Ramos (cell line): ENCODE results near the gene GSTCD.
"Not testable (repeated sequence)": the region's sequence is repeated elsewhere in the genome, so short reads cannot be mapped to it uniquely, and the experiment has no call there.

Source experiments
- in situ Hi-C: fragments of 300-500 bp; cut with MboI; formaldehyde crosslinking; loops from one replicate; pipeline ENCODE4 v1.14.3; 2022; ENCODE audit warnings: low sequenced_read_pairs; ENCODE audit not compliant: unreplicated experiment

The GSTCD gene

DNA sequence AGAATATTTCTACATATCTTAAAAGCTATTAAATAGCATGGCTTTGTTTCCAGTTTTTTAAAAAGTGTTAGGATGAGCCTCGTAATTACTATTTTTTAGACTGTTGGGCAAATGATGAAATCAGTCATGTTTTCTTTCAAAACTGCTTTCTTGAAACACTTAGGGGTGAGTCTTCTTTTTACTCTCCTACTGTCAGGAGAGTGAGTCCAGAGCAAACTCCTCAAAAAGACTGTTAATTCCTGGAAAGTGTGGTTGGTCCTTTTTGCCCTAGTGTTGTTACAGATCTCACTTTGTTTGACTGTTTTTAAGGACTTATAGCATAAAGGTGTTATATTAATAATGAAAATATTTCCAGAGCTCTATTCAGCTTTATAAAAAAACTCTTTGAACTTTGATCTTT, 6.3 kb downstream of the GSTCD start:
- in situ Hi-C loops = no loop called here

DNA sequence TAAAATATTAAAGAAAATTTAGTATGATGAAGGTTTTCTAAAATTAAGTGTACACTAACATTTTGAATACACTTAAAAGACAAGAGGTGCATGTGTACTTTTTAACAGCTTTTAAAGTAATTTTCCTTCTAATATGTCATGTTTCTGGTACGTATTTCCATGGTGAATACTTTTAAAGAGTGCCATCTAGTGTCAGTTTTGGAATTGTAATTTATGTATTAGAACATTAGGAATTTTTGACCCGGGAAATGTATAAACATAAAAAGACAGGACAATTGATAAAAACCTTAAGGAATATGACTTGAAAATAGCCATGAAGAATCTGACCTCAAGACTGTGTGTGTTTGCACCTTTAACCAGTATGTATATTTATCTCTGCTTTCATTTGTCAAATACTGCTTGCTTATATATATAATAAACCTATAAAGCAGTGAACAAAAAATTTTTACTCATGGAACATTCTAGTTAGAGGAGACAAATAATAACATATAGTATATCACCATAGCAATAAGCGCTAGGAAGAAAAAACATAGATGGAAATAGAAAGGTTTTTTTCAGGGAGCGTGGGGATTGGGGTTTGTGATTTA, 7.2 kb downstream of the GSTCD start:
- in situ Hi-C loops = no loop called here

DNA sequence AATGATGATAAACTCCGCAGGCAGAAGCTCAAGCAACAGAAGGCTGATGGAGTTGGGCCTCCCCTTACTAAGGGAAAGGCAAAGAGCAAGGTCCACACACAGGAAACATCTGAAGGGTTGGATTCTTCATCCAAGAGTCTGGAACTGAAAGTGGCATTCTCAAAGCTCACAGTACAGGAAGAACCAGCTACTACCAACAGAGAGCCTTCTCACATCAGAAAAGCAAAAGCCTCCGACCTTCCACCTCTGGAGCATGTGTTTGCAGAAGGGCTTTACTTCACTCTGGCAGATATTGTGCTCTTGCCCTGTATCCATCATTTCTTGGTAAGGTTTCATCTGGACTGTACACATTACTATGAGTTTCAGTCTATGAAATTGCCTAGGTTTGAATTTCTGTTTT, 10.6 kb downstream of the GSTCD start:
- in situ Hi-C loops = no loop called here

DNA sequence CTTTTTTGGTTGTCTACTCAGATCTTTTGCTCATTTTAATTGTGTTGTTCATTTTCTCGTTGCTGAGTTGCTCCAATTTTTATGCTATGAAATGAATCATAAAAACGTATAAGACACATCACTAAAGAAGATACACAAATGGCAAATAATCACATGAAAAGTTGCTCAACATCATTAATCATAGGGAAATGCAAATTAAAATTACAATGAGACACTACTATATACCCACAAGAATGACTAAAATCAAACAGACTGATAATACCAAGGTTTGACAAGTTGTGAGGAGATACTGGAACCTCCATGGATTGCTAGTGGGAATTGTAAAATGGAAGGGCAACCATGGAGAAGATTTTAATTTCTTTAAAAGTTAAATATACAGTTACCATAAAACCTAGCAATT, 17.0 kb downstream of the GSTCD start:
- in situ Hi-C loops = no loop called here

DNA sequence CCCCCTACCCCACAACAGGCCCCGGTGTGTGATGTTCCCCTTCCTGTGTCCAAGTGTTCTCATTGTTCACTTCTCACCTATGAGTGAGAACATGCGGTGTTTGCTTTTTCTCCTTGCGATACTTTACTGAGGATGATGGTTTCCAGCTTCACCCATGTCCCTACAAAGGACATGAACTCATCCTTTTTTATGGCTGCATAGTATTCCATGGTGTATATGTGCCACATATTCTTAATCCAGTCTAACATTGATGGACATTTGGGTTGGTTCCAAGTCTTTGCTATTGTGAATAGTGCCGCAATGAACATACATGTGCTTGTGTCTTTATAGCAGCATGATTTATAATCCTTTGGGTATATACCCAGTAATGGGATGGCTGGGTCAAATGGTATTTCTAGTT, 21.3 kb downstream of the GSTCD start:
- in situ Hi-C loops = not testable (repeated sequence)

DNA sequence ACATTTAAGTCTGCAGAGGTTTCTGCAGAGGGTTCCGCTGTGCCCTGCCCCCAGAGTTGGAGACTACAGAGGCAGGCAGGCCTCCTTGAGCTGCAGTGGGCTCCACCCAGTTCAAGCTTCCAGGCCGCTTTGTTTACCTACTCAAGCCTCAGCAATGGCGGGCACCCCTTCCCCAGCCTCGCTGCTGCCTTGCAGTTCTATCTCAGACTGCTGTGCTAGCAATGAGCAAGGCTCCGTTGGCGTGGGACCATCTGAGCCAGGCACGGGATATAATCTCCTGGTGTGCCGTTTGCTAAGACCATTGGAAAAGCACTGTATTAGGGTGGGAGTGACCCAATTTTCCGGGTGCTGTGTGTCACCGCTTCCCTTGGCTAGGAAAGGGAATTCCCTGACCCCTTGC, 26.6 kb downstream of the GSTCD start:
- in situ Hi-C loops = not testable (repeated sequence)

DNA sequence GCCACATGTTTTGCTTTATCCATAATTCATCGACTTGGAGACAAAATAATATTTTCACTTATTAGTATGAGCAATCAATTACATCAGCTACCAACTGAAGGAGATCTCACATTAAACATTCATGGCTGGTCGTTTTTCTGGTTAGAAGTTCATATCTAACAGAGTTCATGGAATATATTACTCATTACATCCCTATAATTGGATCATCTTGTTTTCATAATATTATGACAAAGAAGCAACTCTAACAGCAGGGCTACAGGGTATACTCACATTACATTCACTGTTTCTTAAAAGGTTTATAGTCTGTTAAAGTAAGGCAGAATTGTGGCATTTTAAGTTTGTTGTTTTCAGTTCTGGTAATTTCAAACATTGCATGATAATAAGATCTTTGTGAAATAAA, 33.0 kb downstream of the GSTCD start:
- in situ Hi-C loops = no loop called here

DNA sequence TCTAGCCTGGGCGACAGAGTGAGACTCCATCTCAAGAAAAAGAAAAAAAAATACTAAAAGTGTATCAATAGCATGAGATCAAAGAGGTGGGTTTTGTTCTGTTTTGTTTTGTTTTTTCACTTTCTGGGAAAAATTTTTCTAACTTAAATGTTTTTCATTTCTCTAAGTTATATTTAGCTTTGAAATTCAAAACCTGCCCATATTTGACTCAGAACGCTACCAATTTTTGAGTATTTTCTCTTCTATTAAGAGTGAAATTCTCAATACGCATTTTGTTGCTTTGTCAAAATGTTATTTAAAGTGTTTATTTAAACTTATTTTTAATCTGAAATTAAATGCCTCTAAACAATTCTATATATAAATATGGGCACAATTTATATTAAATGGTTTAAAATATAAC, 39.6 kb downstream of the GSTCD start:
- in situ Hi-C loops = no loop called here

DNA sequence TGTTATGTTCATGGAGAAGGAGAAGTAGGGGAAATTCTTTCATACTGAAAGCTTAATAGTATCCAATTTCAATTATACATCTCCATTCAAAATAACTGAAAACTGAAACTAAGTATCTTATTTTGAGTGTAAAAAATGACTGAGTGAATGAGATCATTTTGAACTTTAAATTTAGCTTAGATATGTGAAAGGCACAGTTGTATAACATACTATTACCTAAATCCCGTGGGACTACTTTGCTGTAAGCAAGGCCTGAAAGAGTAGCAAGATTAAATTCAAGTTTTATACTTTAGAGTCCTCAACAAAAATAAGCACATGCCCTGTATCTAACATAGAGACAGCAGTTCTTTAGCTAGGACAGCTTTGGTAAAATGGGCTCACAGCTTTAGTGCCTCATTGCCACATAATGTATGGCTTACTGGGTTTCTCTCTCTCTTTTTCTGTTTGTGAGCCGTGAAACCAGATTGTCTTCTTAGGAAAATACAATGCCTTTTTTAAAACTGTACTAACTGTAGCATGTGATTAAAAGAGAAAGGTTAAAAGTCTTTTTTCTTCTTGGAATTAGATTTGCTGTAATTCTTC, 43.2 kb downstream of the GSTCD start:
- in situ Hi-C loops = no loop called here

DNA sequence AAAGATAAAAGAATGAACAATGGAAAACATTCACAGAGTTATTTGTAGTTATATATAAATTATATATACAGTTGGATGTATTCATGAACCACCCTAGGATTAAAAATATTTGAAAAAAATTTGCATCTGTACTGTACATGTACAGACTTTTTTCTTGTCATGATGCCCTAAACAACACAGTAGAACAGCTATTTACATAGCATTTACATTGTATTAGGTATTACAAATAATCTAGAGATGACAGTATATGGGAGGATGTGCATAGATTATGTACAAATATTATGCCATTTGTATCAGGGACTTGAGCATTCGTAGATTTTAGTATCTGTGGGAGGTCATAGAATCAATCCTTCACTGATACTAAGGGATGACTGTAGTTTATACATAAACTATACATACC, 44.8 kb downstream of the GSTCD start:
- in situ Hi-C loops = no loop called here

DNA sequence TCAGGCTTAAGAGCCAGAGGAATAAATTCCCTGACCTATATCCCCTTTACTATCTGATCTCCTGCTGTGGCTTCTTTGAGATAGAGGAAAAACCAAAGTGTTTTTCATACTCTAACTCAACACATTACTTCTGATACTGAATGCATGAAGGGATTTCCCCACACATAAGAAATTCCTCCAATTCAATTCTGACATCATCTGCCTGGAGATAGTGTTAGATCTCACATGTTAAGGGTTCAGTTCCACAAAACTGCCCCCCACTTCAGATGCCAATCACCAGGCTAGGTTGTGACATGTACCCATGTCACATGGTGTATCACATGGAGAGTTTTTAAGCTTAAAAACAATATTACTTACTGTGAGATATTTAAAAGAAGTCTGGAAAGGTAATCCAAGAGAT, 46.8 kb downstream of the GSTCD start:
- in situ Hi-C loops = no loop called here

DNA sequence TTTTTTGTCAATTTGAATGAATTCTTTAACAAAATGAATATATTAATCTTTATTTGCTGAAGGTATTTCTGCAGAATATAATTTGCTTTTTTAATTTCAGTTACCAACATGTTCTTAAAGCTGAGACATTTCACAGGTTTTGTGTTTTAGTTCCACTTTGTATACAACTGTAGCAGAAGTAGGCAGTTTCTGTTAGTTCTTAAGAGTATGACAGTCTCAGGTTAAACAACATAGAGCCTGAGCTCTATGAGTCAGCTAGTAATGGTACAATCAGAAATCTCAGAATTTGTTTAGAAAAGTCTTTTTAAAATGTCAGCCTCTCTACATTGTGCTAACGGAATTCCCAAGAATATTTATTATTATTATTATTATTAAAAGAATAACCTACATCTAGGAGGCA, 50.4 kb downstream of the GSTCD start:
- in situ Hi-C loops = no loop called here

DNA sequence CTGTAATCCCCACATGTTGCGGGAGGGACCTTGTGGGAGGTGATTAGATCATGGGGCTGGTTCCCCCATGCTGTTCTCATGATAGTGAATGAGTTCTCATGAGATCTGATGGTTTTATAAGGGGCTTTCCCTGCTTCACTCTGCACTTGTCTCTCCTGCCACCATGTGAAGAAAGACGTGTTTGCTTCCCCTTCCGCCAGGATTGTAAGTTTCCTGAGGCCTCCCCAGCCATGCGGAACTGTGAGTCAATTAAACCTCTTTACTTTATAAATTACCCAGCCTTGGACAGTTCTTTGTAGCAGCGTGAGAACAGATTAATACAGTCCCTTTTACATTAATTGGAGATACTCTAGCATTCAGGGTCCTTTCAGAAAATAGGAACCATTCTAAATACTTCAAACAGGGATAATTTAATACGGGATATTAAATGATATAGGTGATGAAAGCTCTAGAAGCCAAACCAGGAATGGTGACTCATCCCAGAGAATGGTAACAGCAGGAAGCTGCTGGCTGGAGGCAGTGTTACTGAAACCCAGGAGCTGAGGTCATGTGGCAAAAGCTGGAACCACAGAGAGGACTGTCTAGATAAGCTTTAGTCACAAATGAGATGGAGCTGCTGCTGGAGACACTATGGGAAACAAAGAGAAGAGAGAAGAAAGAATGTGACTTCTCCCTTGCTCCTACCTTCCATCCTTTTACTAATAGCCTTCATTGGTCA, 57.3 kb downstream of the GSTCD start:
- in situ Hi-C loops = no loop called here

DNA sequence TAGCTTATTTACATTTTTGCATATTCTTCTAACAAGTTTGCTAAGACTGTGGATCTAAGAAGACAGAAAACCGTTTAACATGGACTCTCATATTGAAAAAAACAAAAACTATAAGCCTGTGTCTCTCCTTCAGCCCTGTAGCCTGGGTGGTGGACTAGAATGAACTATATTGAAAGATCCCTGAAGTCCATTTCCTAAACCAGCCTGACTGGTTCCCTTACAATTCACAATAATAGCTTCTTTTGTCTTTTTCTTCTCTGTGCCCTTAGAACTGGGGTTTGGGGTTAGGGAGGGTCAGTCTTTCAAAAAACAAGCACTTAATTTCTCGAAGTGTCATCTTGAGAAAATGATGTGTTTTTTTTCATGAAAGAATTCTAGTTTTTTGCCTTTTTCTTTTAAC, 59.0 kb downstream of the GSTCD start:
- in situ Hi-C loops = no loop called here

DNA sequence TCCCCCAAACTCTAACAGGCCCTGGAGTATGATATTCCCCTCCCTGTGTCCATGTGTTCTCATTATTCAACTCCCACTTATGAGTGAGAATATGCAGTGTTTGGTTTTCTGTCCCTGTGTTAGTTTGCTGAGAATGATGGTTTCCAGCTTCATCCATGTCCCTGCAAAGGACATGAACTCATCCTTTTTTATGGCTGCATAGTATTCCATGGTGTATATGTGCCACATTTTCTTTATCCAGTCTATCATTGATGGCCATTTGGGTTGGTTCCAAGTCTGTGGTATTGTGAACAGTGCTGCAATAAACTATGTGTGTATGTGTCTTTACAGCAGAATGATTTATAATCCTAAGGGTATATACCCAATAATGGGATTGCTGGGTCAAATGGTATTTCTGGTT, 61.9 kb downstream of the GSTCD start:
- in situ Hi-C loops = not testable (repeated sequence)

DNA sequence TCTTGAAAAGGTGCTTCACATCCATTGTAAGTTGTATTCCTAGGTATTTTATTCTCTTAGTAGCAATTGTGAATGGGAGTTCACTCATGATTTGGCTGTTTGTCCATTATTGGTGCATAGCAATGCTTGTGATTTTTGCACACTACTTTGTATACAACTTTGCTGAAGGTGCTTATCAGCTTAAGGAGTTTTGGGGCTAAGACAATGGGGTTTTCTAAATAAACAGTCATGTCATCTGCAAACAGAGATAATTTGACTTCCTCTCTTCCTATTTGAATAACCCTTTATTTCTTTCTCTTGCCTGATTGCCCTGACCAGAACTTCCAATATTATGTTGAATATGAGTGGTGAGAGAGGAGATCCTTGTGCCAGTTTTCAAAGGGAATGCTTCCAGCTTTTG, 63.5 kb downstream of the GSTCD start:
- in situ Hi-C loops = not testable (repeated sequence)

DNA sequence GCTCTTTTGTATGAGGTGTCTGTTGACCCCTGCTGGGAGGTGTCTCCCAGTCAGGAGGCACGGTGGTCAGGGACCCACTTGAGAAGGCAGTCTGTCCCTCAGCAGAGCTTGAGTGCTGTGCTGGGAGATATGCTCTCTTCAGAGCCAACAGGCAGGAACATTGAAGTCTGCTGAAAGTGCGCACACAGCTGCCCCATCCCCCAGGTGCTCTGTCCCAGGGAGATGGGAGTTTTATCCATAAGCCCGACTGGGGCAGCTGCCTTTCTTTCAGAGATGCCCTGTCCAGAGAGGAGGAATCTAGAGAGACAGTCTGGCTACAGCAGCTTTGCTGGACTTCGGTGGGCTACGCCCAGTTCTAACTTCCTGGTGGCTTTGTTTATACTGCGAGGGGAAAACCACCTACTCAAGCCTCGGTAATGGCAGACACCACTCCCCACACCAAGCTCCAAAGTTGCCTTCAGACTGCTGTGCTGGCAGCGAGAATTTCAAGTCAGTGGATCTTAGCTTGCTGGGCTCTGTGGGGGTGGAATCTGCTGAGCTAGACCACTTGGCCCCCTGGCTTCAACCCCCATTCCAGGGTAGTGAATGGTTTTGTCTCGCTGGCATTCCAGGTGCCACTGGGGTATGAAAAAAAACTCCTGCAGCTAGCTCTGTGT, 67.3 kb downstream of the GSTCD start:
- in situ Hi-C loops = not testable (repeated sequence)

DNA sequence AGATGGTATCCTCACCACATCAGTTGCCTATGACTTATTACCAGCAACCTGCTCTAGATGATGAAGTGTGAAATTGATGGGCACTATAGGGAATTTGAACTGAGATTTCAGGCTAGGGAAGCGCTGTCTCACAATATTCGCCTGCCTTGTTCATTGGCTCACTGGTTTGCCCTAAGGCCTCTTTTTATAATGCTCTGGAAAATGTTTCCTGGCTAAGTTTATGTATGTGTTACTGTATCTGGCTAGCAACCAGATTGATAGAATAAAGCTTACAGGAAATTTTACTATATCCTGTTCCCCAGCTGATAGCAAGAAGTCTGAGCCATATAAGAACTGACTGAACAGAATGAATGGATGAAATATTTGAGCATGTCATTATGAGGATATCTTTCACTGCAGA, 71.6 kb downstream of the GSTCD start:
- in situ Hi-C loops = no loop called here

DNA sequence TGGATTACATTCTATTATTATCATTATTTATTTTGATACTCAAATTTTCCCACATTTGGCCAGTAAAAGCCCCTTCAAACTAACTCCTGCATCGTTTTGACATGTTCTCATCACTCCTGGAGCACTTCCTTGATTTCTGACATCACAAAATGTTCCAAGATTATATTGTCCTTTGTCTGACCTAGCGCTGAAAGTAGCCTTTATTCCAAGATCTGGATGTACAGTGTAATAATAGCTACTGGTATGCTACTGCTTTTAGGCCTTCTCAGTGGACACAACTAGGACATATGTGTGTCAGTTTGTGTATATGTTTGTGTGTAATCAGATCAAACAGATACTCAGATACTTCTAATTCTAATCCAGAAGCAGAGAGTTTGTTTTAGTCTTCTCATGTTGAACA, 76.2 kb downstream of the GSTCD start:
- in situ Hi-C loops = no loop called here

DNA sequence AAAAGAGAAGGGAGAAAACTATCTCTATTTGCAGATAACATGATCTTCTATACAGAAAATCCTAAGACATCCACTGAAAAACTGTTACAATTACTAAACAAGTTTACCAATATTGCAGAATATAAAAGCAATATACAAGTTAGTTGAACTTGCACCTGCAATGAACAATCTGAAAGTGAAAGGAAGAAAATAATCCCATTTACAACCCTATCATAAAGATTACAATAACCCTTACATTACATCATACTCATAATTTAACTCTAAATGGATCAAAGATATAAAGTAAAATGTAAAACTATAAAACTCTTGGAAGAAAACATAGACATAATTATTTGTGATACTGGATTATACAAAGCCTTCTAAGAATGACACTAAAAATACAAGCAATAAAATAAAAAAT, 77.2 kb downstream of the GSTCD start:
- in situ Hi-C loops = no loop called here

DNA sequence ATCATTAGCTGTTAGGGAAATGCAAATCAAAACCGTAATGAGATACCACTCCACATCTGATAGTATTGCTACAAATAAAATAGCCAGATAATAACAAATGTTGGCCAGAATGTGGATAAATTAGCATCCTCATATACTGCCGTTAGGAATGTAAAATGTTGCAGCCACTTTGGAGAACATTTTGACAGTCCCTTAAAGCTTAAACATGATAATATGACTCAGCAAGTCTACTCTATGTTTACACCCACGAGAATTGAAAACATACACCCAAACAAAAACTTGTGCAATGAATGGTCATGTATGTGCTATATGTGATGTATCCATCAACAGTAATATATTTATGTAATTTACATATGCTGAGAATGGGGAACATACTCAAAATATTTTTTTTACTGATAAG, 78.2 kb downstream of the GSTCD start:
- in situ Hi-C loops = no loop called here

DNA sequence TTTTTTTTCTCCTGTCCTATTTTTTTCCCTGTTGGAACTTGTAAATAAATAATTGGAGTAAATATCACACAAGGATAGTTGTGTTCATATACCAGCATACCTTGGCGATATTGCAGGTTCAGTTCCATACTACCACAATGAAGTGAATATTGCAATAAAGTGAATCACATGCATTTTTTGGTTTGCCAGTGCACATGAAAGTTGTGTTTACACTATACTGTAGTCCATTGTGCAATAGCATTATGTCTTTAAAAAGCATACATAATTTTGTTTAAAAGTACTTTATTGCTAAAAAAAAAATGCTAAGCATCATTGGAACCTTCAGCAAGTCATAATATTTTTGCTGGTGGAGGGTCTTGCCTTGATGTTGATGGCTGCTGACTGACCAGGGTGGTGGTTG, 88.6 kb downstream of the GSTCD start:
- in situ Hi-C loops = no loop called here
